SH-SY5Y (cell line): ENCODE data around the gene CREBL2.

Source experiments
- GATA2 ChIP-seq: IDR thresholded peaks from 2 replicates; pipeline ENCODE4 v1.6.1; 2011; ENCODE audit warnings: mild to moderate bottlenecking, low read depth, low read length
- GATA3 ChIP-seq: IDR thresholded peaks from 2 replicates; pipeline ENCODE4 v1.6.1; 2011; ENCODE audit warnings: low read depth, mild to moderate bottlenecking, low read length, moderate library complexity

- TF ChIP-seq GATA2, result no peak
- TF ChIP-seq GATA3, result no peak
Observed at GRCh38 chr12:12665194-12665593, 53.5 kb downstream of the CREBL2 start.
